GM12878 (cell line): ENCODE results near the gene EYS.

ENCODE experiments used
- CBFB ChIP-seq: IDR thresholded peaks from 2 replicates; pipeline ENCODE4 v1.6.1; 2016; ENCODE audit warnings: antibody characterized with exemption, low read depth
- POLR2AphosphoS5 ChIP-seq: IDR thresholded peaks from 2 replicates; pipeline ENCODE4 v1.6.1; 2011; ENCODE audit warnings: mild to moderate bottlenecking, low read length, inconsistent platforms
- RAD21 ChIP-seq: IDR thresholded peaks from 2 replicates; pipeline ENCODE4 v1.6.1; 2011; ENCODE audit warnings: mild to moderate bottlenecking, low read depth, low read length, moderate library complexity; ENCODE audit not compliant: insufficient read depth
- SMAD5 ChIP-seq: IDR thresholded peaks from 2 replicates; pipeline ENCODE4 v1.6.1; 2016; ENCODE audit warnings: antibody characterized with exemption, low read depth
- TF ChIP-seq, protein P1 (sequence below), 3 experiments: IDR thresholded peaks in 2 of 3; conservative IDR thresholded peaks in 1 of 3; 2 replicates each; pipeline ENCODE4 v1.5.1; 2011; ENCODE audit warnings: low read depth in 3 of 3, low read length in 3 of 3, mild to moderate bottlenecking in 3 of 3, control low read depth in 2 of 3, moderate library complexity in 2 of 3, inconsistent platforms in 1 of 3, mixed read lengths in 1 of 3; ENCODE audit not compliant: control insufficient read depth in 2 of 3, insufficient read depth in 1 of 3; ENCODE audit errors: extremely low read depth in 1 of 3

GRCh38 chr6:64602993-64603392 is 1104.0 kb downstream of the EYS start:
- TF ChIP-seq POLR2AphosphoS5, result no peak
- TF ChIP-seq CBFB, result no peak
- no peak for TF ChIP-seq RAD21
- TF ChIP-seq SMAD5, result no peak
- TF ChIP-seq, protein P1, sequence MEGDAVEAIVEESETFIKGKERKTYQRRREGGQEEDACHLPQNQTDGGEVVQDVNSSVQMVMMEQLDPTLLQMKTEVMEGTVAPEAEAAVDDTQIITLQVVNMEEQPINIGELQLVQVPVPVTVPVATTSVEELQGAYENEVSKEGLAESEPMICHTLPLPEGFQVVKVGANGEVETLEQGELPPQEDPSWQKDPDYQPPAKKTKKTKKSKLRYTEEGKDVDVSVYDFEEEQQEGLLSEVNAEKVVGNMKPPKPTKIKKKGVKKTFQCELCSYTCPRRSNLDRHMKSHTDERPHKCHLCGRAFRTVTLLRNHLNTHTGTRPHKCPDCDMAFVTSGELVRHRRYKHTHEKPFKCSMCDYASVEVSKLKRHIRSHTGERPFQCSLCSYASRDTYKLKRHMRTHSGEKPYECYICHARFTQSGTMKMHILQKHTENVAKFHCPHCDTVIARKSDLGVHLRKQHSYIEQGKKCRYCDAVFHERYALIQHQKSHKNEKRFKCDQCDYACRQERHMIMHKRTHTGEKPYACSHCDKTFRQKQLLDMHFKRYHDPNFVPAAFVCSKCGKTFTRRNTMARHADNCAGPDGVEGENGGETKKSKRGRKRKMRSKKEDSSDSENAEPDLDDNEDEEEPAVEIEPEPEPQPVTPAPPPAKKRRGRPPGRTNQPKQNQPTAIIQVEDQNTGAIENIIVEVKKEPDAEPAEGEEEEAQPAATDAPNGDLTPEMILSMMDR (IDR thresholded peaks at IDR 0.05 in 2 of 3, conservative IDR thresholded peaks at IDR 0.05 in 1 of 3; ENCODE audit: control insufficient read depth in 2 of 3, extremely low read depth in 1 of 3, insufficient read depth in 1 of 3, low read depth in 3 of 3, low read length in 3 of 3), result no peak
